Fibroblast of the conjunctiva (primary cell): ENCODE data around the gene KPTN.

Experiments used
- DNase-seq: peaks from one replicate; pipeline ENCODE4 v3.0.0-alpha.2; 2010; ENCODE audit warnings: low read depth

Gene KPTN

DNA sequence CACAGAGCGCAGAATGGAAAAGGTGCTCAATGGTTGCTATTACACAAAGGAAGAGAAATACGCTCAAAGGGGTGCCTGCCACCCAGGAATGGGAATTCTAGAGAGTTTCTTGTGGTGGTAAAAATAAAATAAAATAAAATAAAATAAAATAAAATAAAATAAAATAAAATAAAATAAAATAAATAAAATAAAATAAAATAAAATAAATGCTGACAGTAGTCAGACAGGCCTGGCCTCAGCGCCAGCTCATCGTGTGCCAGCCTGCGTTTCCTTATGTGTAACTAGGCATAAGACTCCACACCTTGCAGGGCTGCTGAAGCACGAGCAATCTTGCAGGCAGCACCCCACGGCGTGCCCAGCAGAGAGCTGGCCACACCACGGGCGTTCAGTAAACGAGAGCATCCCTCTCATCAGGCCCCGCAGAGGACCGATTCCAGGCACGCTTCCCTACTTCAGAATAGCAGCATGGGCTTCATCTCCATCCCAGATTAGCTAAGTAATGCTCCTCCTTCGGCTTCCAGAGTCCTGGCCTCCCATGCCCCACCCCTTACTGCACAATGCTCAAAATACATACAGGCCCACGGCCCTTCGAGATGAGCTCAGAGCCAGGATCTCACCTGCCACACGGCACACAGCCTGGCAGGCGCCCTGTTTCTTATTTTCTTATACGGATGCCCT, 25.3 kb upstream of the KPTN start:
- no peak for DNase-seq

DNA sequence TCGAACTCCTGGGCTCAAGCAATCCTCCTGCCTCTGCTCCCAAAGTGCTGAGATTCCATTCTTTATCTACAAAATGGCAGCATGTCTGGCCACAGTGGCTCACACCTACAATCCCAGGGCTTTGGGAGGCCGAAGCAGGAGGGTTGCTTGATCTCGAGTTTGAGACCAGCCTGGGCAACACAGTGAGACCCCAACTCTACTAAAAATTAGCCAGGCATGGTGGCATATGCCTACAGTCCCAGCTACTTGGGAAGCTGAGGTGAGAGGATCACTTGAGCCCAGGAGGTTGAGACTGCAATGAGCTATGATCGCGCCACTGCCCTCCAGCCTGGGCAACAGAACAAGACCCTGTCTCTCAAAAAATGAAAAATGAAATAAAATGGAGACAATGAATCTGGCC, 24.7 kb upstream of the KPTN start:
- DNase-seq: no peak

DNA sequence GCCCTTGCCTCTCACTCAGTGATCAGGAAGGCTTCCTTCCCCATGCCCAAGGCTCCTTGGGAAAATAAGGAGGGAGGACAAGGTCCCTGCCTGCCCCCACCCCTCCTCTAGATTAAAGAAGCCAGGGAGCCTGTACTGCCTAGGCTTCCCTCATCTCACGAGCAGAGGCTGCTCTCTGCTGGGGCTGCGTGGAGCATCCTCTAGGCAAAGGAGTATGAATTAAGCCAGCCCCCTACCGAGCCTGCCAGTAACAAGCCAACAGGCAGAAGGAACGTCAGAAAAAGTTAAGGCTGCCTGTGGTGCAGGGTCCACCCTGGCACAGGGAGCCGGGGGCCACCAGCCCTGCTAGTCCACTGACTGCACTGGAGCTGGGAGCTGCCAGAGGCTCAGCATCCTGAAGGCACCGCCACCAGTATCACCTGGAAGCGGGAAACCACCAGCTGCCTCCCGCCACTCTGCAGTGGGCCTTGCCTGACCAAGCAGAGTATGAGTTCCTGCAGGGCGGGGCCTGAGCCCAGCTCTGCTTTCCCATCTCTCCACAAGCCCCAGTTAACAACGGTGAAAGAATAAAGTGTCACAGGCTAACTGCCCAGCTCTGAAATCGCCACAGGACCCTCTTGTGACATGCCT, 24.0 kb upstream of the KPTN start:
- DNase-seq: no peak

DNA sequence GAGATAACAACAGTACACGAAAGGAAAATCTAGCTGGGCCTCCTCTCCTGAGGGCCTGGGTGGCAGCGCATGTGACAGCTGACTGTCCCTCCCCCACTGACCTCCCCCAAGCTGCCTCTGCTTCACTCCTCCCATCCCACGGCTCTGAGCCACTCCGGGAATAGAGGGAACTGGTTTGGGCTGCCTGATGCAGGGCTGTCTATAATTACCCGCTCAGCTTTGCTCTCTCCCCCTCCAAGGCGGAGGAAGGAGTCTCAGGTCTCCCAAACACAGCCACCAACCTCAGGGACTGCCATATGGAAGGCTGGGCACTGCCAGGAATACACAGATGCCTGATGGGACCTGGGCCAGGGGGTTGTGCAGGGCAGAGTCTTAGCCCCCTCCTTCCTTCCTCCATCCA, 23.0 kb upstream of the KPTN start:
- no peak for DNase-seq

DNA sequence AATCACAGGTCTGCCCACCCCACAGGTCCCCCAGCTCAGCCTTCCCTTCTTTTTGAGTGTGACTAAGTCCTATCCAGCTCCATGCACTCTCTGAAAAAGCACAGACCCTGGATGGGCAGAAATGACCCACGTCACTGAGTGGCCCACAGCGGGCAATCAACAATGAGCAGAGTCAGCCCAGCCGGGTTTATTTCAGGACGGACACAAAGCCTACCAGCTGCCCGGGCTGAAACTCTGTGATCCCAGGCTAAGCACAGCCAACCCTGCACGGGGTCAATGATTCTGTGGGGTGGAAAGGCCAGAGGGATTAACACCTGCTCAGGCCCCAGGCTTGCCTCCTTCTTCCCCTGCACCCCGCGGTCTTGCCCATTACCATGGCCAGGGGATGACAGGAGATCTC, 22.4 kb upstream of the KPTN start:
- DNase-seq: no peak

DNA sequence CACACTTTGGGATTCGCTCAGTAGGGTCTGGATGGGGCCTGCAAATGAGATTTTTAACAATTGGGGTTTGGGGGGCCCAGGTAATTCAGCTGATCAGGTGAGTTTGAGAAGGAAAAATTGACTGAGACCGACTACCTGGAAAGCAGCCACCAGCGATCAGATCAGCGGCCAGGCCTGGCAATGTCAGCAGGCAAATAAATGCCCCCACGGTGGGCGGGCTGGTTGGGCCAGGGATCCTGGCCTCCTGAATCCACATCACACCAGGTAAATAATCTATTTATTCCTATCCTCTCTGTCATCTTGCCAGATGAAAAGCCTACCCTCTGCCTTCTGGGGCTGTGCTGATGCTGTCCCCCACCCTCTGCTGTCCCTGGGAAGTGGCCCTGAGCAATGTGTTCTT, 21.5 kb upstream of the KPTN start:
- no peak for DNase-seq

DNA sequence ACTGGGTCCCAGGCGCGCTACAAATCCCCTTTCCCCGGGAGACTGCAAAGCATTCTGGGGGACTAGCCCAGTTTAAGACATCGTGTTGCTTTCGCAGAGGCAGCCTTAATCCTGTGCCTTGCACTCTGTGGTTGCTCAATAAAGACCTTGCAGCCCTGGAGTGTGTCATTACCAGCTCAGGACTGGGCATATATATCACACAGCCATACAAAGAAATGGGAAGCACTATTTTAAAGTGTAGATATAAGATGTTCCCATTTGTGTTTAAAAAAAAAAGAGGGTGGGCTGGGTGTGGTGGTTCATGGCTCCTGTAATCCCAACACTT, 19.8 kb upstream of the KPTN start:
- DNase-seq: no peak

DNA sequence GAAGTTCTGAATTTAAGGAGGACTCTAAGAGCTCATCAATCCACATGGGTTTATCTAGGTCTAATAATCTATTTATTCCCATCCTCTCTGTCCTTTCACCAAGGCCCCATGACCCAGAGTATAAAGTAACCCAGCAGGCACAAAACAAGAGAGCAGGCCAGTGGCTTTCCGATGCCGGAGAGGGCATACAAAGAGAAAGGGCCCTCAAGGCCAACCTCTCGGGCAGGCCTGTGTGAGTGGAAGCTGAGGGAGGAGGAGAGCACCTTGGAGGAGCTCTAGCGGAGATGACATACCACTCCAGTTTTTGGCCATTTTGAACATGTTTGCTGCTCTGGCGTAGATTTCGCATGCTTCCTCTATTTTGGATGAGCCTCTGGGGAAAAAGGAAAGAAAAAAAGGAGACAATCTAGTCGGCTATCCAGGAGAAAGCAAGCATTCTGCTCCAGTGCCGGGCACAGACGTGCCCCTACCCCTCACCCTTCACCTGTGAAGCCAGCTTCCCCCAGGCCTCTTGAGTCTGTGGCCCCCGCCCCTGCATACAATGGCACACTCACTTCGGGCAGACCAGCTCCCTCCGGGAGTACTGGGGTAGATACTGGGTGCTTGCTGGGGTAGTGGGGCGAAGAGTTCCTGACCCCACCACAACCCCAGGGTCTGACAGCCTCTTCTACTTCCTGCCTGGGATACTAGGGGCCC, 19.3 kb upstream of the KPTN start:
- no peak for DNase-seq

DNA sequence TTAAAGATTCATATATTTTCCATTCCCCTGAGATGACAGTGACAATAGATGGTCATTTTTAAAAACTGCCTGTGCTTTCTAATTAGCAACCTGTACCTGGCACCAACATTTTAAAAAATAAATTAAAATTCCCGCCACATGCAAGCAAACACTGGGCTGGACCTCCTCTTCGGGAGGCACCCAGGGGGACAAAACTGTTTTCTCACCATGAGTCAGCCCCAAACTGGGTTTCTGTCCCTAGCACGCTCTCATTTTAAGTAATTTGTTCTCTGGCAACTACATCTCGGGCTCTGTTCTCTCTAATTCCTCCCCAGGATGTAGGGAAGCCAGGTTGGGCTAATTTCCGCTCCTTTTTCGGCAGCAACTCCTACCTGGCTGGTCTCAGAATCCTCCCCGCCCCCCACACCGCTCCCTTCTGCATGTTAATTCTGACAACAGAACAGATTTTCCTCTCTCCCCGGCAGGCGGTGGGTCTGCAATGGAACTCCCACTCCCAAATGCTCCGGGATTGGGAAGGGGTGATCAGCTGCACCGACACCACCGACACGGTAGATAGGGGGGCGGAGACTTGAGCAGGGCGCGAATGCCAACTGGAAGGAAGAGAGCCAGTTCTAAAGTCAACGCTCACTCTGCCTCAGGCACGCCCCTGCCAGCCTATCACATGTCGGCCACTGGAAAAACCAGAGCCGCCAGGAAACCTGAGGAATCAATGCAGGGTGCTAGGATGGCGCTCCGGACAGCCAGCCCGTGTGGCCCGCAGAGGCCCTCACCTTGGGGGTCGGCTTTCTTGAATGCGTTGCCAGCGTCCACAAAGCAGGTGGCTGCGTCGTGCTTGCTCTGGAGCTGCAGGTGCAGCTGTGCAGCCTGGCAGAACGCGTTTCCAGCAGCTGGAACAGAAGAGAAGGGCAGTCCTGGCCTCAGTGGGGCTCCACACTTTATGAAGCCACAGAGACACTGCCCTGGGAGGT, 16.1 kb upstream of the KPTN start:
- no peak for DNase-seq

DNA sequence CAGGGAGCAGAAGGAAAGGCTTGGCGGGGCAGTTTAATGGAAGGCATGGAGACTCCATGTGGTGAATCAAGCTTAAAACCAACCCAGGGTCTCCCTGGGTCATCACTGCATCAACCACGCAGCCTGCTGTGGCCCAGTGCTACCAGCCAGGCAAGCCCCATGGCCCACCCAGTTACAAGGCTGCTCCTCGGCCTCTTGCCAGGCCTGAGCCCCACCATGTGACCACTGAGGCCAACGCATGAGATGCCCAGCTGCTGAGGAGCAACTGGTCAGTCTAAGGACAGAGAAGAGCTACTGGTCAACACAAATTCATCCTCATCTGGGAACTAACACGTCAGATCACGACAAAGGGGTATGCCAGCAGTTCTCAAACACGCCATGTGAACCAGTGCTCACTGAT, 15.4 kb upstream of the KPTN start:
- DNase-seq: no peak

DNA sequence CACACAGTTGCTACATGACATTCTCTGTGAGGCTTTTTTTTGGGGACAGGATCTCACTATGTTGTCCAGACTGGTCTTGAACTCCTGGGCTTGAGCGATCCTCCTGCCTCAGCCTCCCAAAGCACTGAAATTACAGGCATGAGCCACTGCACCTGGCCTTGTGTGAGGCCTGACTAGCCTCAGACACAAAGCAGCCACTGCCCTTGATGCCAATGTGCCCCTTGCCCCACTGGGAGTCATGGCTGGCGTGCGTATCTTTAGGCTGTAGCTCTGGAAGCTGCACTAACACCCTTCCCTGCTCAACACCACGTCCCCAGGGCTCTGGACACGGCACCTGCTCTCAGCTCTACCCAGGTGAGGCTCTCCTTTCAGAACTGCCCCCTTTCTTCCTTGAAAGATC, 14.5 kb upstream of the KPTN start:
- no peak for DNase-seq

DNA sequence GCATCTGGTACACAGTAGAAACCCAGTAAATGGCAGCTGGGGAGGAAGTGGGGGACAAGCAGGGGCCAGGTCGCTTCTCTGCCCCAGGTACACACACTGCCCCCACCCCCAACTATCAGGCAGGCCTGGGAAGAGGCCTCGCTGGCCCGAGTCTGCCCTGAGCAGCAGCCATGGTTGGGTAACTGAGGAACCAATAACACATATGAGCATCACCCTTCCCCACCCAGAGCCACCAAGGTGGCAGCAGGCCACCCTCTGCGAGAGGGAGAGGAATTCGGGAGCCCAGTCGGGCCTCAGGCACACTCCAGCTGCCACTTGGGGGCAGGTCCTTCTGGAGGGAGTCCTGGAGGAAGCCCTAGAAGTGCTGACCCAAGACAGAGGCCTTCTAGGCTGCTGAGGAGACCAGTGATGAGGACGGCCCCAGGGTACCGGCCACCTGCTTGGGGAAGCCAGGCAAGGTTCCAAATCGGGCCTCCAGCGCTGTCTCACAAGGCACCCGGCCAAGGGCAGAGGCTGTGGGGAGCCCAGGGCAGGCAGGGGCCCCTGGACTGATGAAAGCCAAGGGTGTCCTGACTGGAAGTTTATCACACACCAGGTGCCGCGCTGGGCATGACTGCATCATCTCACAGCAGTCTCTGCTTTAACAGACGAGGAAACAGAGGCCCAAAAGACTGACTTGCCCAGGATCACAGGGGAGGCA, 14.0 kb upstream of the KPTN start:
- no peak for DNase-seq

DNA sequence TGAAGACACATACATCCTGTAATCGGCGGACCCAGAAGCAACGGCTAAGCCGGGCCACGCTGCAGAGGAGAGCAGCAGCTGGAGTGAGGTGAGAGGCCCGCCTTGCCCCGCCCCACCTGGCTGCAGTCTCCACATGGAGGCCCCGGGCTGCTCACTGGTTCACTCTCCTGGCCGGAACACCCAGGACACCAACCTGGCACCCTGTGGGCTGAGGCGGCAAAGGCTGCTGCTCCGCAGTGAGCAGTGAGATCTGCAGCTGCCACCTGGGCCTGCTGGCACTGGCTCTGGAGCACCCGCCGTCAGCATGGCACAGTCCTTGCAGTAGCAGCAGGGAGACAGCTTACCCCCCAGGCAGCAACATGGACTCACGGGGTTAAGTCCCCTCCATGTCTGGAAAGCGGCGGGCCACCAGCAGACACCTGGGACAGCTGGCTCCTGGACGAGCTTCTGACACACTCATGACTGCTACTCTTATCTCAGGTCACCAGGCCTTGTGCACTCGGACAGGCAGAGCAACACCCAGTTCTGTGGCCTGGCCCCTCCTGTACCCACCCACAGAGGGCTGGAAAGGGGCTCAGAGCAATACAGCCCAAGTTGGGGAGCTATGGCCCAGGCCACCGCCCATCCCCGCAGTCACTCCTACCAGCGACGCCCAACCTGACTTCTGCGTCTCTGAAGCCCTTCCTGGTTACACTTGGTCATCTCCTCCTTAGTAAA, 13.2 kb upstream of the KPTN start:
- no peak for DNase-seq

DNA sequence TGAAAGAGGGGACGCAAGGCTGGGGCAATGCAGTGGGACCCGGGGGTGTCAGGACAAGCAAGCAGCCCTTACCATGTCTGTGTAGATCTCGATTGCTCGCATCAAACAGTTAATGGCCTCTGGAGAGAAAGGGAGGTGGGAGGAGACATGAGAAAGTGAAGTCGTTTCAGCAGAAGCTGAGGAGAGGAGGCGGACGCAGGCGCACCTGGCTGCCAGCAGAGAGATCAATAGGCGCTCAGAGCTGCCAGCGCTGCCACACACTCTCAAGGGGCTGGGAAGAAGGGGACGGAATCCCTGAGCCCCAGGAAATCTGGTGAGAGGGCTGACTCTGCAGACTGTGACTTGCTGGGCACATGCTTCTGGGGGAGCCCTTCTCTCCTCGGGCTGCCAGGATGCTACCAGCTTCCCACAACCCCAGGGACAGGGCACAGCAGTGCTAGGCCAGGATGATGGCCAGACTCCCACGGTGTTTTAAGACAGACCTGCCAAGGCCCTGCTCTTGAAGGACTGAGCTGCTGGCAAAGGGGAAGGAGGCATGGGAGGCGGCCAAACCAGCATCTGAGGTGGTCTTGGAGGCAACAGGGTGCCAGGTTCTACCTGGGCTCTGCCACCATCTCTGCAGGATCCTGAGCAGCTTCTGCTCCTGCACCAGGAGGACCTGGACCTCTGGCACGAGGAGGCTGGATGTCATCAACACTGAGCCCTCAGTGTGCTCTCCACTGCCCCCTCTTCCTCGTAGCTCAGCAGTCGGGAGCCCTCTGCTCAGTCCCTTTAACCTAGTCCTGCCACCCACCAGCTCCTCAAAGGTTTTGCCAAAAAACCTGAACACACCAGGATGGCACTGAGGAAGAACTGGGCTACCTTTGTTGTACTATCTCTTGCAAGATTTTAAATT, 11.7 kb upstream of the KPTN start:
- no peak for DNase-seq

DNA sequence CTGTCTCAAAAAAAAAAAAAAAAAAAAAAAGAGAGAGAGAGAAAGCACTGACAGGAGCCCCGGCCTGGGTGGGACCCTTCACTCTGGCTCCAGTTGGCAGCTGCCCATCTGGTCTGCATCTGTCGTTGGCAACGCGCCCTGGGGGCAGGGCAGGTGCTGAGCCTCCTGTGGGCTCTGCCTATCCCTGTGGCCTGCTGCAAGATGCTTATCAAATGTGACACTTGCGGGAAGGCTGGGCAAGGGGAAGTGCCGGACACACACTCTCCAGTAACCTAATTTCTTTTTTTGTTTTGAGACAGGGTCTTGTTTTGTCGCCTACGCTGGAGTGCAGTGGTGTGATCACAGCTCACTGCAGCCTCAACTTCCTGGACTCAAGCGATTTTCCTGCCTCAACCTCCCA, 10.7 kb upstream of the KPTN start:
- DNase-seq: no peak

DNA sequence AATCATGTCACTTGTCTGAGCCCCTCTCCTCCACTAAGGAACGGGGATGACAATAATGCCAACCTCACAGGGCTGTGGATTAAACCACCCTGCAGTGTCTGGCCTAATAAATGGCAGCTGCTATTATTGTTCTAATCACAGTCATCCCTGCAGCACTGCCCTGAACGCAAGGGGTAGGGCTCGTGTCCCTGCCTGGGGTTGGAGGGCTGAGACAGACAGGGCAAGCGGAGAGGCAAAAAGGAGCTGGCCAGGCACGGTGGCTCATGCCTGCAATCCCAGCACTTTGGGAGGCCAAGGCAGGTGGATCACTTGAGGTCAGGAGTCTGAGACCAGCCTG, 10.2 kb upstream of the KPTN start:
- DNase-seq: no peak

DNA sequence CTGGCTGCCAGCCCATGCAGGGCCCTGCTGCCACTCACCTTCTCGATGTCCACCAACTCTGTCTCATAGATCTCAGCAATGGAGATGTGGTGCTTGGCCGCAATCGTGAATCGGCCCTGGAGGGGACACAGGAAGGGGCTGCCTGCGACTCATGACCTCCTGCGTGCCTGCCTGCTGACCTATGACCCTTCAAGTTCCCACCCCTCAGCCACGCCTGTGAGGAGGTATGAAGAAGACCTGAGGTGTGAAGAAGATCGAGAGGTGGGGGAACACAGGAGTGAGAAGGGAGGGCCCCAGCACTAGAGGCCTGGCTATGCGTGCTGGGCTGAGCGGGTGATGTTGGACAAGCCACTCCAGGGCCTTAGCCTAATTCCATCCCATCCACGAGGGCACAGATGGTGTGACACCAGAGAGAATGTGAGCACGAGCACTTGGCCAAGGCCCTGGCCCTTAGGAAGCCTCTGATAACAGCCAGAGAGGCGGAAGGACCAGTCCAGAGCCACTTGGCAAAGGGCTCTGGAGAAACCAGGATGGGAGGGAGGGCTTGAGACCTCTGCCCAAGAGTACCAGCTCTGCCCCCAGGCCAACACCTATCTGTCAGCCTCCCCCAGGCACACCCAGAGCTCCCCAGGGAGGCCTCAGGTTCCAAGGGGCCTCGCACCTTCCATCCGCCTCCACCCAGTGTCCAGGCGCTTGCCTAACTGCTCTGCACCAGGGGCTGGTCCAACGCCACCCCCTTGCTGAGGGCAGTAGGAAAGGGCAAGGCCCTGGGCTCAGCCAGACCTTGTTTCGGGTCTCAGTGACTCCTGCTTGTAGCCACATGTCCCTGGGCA, 9.6 kb upstream of the KPTN start:
- DNase-seq: no peak

DNA sequence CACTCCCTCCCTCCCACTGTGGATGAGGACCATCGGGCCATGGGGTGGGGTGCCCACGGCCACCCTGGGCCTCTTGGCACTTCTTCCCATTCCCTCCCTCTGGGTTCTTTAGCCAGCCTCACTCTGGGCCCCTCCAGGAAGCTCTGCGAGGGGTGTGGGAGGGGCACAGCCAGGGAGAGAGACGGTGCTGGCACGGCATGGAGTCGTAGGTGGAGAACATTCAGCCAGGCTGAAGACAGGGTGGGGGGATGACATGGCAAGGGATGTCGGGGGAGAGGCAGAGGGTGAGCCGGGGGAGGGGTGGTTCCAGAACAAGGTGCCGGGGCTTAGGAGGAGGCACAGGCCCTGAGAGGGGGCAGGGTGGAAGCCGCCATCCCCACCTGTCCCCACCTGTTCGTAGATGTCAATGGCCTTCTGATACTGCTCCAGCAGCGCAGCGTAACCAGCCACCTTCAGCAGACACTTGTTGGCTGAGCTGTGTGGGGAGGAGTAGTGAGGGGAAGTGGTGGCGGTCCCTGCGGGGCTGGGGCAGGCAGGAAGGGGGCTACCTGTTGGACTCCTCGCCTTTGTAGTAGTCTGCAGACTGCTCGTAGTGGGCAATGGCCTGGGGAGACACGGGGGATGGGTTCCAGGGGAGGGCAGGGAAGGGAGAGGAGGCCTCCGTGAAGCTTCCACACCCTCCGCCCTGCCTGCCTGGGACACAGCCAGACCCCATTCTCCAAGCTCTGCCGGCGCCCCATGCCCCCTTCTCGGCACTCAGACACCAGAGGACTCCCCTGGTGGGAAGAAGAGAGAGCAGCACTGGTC, 8.8 kb upstream of the KPTN start:
- no peak for DNase-seq

DNA sequence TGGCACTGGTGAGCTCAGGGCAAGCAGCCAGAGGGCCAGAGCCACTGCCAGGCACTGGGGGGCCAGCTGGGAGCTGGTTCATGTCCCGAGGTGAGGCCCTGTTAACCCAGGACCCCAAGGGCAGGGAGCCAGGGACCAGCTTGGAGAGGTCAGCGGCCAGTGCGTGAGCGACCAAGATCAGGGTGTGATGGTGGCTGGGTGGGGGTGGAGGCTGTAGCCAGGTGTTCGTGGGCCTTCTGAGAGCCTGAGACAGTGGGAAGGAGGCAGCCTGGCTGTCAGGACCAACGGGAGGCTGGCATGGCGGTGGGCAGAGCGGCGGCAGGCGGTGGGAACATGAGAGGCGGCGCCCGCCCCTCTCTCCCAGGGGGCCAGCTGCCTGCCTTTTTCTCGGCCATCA, 8.1 kb upstream of the KPTN start:
- DNase-seq: no peak
